GM21737 (cell line): ENCODE data around the gene LILRA1.
"Not testable (repeated sequence)": the region's sequence is repeated elsewhere in the genome, so short reads cannot be mapped to it uniquely, and the experiment has no call there.

Experiments
- ATAC-seq: cut with Tn5 transposase; IDR thresholded peaks from one replicate; pipeline ENCODE4 v1.9.1; 2021; ENCODE audit warnings: mild to moderate bottlenecking, moderate library complexity; ENCODE audit not compliant: unreplicated experiment

Gene LILRA1

DNA sequence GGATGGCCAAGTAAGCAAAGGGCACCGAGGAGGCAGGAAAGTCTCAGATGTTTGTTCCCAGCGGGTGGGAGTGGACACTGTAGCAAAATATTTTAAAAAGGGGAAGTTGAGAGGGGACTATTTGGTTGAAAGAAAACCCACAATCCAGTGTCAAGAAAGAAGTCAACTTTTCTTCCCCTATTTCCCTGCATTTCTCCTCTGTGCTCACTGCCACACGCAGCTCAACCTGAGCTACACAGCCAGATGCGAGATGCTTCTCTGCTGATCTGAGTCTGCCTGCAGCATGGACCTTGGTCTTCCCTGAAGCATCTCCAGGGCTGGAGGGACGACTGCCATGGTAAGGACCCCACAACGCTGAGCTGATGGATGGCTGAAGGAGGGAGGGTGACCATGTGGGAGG is at the start of gene LILRA1:
TSS of gene LILRA1 (plus strand) at position 188 of the 400 bp plus-strand sequence. CDS start 613 bp downstream, outside the sequence.
- not testable (repeated sequence) for ATAC-seq

DNA sequence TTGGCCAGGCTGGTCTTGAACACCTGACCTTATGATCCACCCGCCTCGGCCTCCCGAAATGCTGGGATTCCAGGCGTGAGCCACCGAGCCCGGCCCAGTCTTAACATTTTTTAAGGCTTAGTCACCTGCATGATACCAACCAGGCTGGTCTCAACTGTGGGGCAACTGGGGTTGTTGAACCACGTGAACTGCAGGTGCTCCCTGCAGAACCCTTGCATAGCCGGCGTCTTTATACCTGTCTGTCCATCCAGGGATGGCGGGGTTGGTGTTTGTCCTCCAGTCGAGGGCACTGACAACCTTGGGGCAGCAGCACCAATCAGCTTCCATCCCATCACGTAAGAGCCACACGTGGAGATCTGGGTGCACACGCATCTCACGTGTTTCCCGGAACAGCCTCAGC is 44.6 kb upstream of the LILRA1 start:
- no peak for ATAC-seq

DNA sequence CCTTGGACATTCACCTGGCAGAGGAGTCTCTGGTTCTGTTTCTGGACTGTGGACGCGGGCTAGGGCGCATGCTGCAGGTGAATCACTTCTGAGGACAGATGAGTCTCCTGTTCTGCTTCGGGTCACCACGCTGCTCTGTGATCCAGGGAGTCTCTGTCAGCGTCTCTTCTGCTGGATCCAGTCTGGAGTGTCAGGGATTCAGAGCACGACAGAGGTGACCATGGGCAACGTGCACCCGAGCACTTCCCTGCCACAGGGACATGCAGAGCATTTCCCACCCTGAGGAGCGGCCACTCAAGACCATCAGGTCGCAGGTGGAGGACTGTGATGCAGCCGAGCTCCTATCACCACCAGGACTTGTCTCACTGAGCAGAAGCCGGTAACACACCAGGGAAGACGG is 44.2 kb upstream of the LILRA1 start:
- ATAC-seq, result no peak

DNA sequence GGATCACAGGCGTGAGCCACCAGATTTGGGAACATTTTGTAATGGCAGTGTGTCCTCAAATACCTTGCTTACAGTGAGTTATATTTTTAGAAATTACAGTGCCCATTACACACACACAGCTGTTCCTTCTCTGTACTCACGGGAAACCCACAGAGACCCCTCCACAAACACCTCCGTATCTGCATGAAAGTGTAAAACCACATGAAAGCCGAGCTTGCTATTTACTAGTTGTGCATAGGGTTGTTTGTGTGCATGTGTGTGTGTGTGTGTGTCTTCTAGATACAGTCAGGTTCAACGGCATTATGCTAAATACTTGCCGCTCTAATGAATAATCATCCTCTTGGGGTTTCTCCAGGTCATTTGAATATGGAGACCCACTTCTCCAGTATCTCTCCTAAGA is 42.1 kb upstream of the LILRA1 start:
- ATAC-seq, result no peak

DNA sequence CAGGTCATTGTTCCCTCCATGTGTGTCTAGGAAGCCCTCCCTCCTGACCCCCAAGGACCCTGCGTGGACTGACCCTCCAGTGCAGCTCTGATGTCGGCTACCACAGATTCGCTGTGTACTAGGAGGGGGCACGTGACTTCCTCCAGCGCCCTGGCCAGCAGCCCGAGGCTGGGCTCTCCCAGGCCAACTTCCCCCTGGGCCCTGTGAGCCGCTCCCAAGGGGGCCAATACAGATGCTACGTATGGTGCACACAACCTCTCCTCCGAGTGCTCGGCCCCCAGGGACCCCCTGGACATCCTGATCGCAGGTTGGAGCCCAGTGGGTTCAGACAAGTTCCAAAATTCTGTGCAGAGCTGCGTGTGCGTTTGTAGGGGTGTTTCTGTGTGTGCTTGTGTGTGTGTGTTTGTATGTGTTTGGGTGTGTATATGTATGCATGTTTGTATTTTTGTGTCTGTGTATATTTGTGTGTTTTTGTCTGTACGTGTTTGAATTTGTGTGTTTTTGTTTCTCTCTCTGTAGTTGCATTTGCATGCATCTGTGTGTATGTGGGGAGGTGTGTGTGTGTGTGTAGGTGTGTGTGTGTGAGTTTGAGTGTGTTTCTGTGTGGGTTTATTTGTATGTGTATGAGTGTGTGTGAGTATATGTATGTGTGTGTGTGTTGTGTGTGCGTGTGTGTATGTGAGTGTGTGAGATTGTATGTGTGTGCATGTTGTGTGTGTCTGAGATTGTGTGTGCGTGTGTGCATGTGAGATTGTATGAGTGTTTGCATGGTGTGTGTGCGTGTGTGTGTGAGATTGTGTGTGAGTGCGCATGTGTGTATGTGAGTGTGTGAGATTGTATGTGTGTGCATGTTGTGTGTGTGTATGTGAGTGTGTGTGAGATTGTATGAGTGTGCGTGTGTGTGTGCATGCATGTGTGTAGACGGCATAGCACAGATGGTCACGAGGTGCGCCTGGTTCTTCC is 41.2 kb upstream of the LILRA1 start:
- no peak for ATAC-seq

DNA sequence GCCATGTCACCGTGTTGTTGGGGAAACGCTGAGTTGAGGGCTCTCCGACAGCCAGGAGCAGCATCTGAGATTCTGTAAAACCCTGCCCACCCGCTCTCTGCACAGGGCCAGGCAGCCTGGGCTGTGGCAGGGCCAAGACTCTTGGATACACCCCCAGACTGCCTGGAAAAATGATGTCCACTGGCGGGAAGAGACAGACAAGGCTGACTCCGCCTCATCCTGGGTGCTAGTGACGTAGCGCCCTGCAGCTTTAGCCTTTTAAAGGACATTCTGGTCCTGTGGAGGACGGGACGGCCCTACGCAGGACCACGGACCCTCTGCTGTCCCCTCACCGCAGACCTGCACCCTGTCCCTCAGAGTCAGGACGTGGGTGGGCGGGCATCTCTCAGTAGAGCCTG is 40.5 kb upstream of the LILRA1 start:
- no peak for ATAC-seq

DNA sequence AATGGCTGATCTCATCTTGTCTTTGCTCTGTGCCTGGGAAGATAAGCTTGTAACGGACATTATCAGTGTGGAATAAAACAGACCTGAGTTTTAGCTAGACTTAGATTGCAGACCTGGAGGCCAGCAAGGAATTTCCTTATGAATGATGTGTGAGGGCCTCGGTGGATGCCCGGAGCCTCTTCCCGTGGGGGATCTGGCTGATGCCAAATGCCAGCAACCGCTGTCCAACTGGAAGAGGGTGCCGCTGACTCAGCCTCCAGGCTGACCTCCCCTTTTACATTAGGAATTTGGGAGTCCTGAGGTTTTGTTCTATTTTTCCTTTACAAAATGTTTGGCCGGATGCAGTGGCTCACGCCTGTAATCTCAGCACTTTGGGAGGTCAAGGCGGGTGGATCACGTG is 39.4 kb upstream of the LILRA1 start:
- no peak for ATAC-seq

DNA sequence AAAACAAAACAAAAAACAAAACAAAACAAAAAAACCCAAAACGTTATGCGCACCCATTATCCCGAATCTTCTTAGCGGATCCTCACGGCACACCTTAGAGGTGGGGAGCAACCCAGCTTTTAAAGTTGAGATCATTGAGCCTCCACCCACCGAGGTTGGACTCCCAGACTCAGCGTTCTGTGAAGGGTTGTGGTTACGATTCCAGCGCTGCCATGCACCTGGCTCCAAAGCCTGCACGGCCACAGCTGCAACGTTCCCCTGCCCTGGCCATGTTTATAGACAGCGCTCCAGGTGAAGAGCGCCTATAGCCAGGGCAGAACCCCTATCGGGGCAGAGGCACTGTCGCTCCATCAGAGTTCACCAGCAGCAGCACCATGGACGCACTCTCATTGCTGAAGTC is 38.5 kb upstream of the LILRA1 start:
- no peak for ATAC-seq

DNA sequence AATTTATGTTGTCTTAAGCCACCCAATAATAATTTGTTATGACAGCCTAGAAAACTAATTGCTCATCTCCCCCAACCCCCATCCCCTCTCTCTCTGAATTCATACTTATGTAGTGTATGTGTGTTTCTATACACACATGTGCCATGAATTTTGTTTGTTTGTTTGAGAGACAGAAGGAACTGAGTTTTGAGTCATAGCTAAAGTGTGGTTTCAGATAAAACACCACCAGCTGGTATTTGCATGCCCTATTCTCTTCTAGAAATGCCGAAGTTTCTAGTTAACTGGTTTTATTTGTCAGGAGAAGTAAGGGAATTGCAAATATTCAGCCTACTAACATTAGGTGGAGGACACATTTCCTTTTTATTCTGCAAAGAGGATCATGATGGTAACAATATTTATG is 37.2 kb upstream of the LILRA1 start:
- no peak for ATAC-seq

DNA sequence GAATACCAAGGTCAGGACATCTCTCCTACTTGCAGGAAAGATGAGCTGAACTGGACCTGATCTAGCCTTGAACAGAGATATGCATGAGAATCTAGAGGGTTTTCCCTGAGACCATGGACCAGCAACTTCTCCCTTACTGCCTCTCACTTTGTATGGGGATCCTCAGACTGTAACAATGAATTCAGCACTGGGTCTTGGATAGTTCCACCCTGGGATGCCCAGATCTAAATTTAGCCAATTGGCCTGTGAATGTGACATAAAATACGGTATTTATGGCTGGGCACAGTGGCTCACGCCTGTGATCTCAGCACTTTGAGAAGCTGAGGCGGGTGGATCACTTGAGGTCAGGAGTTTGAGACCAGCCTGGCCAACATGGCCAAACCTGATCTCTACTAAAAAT is 35.1 kb upstream of the LILRA1 start:
- no peak for ATAC-seq

DNA sequence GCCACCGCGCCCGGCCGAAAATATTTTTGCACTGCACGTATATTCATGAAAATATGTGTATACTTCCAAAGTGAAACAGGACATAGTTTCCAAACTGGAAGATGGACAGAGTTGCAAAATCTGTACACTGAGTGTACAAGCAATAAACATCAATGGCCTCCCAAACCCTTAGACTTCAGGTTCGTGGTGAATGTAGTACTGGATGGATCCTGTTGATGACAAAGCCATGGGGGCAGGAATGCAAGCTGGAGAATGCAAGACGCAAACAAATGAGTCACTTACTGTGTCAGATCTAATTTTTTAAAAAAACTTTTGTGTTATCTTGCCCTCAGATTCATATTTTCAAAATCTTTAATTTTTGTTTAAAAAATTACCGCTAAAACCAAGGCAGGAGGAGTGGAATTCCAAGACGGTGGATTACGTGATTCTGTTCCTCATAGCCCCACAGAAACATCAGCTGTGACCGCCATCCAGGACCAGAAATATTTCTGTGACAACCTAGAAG is 32.5 kb upstream of the LILRA1 start:
- no peak for ATAC-seq

DNA sequence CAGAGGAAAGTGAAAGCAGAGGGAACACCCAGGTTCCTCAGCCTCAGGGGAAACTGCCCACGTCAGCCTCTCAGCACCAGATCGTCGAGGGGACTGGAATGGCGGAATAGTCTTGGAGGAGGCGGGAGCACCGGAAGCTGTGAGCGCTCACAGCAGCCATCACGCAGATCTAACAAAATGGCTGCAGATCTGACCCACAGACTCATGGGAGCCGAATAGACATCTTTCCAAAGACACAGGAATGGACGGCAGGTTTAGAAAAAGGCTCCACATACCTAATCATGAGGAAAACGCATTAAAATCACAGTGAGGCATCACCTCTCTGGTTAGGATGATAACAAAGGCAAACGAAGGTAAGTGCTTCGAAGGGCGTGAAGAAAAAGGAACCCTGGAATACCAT is 31.6 kb upstream of the LILRA1 start:
- no peak for ATAC-seq

DNA sequence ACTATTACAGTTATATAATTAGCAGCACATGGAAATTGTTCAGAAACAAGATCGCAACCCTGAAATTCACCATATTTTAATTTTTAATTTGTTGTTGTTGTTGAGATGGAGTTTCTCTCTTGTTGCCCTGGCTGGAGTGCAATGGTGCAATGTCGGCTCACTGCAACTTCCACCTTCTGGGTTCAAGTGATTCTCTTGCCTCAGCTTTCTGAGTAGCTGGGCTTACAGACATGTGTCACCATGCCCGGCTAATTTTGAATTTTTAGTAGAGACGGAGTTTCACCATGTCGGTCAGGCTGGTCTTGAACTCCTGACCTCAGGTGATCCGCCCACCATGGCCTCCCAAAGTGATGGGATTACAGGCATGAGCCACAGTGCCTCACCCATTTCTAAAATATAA is 30.2 kb upstream of the LILRA1 start:
- not testable (repeated sequence) for ATAC-seq

DNA sequence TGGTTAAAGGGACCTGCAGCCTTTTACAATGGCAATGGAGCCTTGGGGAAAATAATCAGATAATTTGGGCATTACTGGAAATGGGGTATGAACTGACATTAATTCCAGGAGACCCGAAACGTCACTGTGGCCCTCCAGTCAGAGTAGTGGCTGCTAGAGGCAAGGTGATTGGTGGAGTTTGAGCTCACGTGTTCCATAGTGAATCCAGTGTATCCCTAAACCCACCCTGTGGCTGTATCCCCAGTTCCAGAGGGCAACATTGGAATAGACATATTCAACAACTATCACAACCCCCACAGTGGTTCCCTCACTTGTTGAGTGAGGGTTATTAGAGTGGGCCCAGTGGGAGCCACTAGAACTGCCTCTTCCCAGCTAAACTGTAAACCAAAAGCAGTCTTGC is 23.1 kb upstream of the LILRA1 start:
- ATAC-seq, result no peak

DNA sequence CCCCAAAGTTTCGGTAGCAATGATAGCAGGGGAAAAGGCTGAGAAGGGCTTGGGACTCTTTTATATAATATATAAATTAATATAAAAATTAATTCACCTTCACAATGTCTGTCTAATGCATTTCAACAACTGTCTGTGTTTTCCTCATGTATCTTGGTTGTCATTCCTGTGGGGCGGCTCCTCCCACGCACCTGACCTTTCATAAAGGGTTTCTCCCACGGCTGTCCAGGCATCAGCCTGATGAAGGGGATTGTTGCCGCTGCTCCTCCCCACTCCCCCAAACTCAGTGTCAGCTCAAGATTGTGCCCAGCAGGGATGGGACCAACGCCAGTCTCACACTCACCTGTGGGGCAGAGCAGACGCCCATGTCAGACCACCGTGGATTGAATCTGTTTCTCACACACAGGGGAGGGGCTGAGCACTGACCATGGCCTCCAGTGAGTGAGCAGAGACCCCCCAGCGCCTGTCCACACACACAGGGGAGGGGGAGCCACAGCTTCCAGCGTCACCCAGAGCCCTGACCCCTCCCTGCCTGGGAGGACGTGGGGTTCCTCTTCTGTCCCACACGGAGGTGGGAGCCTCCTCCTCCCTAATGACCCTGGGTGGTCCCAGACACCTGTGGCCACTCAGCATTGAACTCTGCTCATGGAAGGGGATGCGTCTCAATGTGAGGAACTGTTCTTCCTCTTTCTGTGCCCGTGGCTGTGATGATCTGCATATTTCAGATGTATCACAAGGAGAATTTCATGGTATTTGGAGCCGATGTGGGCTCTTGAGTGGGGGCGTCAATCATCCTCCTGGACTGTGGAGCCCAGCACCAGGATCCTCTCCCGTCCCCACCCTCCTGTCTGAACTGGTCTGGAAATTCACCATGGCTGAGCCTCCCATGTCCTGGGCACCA is 21.5 kb upstream of the LILRA1 start:
- not testable (repeated sequence) for ATAC-seq

DNA sequence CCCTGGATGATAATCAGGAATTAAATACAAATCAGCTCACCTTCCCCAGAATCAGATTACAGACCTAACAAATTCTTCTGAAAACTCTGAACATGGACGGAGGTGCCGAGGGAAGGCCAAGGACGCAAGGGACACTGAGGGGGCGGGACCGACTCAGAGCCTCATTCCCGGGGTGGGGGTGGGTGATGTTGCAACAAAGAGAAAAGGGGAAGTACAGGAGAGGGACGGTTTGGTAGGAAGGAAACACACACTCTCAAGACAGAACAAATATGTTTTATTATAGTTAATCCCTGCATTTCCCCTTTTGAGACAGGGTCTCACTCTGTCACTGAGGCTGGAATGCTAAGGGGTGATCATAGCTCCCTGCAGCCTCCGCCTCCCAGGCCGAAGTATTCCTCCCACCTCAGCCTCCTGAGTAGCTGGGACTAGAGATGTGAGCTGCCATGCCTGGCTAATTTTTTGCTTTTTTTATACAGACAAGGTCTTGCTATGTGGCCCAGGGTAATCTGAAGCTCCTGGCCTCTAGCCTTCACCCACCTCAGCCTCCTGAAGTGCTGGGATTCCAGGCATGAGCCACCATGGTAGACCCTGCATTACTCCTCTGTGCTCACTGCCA is 20.6 kb upstream of the LILRA1 start:
- no peak for ATAC-seq

DNA sequence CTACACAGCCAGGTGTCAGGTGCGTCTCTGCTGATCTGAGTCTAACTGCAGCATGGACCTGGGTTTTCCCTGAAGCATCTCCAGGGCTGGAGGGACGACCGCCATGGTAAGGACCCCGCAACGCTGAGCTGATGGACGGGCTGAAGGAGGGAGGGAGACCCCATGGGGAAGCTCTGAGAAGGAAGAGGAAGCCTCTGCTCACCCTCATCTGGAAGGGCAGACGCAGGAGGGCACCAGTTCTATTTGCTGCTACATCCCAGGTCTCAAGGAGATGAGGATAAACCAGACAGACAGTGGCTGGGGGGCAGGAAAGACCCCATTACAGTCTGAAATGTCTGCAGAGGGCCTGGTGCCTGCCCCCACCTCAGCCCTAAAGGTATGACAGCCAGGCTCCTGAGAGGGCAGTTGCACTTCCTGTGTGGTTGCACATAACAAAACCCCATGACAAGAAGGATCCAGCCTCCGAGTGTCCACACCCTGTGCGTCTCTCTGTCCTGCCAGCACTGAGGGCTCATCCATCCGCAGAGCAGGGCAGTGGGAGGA is 20.0 kb upstream of the LILRA1 start, which contains the start of gene LILRA2:
TSS of gene LILRA2 (plus strand) at position 461 of the 543 bp plus-strand sequence. CDS start 89 bp downstream, outside the sequence.
- ATAC-seq, result no peak

DNA sequence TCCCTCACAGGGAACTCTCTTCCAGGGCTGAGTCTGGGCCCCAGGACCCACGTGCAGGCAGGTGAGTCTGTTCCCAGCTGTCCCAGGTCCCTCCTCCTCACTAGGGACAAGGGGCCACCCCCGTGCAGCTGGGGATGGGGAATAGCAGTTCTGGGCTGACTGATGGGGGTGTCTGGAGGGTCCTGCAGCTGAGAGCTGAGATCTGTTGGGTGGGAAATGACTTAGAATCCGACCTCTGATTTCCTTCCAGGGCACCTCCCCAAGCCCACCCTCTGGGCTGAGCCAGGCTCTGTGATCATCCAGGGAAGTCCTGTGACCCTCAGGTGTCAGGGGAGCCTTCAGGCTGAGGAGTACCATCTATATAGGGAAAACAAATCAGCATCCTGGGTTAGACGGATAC is 19.4 kb upstream of the LILRA1 start:
- no peak for ATAC-seq

DNA sequence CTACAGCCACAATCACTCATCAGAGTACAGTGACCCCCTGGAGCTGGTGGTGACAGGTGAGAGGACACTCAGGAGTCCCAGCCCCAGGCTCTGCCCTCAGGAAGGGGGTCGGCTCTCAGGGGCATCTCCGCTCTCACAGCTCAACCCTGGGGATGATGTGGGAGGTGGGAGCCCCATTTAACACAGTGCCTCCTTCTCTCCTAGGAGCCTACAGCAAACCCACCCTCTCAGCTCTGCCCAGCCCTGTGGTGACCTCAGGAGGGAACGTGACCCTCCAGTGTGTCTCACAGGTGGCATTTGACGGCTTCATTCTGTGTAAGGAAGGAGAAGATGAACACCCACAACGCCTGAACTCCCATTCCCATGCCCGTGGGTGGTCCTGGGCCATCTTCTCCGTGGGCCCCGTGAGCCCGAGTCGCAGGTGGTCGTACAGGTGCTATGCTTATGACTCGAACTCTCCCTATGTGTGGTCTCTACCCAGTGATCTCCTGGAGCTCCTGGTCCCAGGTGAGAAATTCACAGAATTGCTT is 18.8 kb upstream of the LILRA1 start:
- ATAC-seq, result no peak

DNA sequence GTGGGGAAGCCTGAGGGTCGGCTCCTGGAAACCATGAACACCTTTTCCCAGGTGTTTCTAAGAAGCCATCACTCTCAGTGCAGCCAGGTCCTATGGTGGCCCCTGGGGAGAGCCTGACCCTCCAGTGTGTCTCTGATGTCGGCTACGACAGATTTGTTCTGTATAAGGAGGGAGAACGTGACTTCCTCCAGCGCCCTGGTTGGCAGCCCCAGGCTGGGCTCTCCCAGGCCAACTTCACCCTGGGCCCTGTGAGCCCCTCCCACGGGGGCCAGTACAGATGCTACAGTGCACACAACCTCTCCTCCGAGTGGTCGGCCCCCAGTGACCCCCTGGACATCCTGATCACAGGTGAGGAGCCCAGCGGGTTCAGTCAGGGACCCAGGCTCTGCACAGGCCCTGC is 18.2 kb upstream of the LILRA1 start:
- ATAC-seq, result not testable (repeated sequence)
